ENCODE measurements around the gene DEK.
"Not testable (repeated sequence)": the region's sequence is repeated elsewhere in the genome, so short reads cannot be mapped to it uniquely, and the experiment has no call there.

Gene DEK

GRCh38 chr6:18264219-18264922, at the start of gene DEK:
DEK (minus strand) TSS chr6:18264530; CDS start chr6:18263987, 543 bp downstream.
- DNase-seq = peak; percentile 88 to 91

DNA sequence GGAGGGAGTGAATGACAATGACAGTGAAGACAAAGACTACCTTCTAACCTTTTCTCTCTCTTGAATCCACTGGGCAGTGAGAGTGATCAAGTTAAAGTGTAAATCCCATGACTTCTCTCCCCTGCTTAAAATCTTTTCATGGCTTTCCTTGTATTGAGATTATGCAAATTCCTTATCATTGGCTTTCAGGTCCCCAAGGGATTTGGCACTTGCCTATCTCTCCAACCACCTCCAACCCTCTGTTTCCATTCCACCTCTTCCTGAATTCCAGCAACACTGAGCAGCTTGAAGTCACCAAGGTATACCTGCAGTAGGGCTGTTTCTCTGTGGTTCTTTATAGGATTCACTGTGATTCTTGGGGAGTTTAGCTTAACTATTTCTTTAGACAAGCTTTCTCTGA, 48.0 kb upstream of the DEK start:
- DNase-seq = no peak

GRCh38 chr6:18310010-18310409, 45.7 kb upstream of the DEK start:
- DNase-seq = not testable (repeated sequence)

DNA sequence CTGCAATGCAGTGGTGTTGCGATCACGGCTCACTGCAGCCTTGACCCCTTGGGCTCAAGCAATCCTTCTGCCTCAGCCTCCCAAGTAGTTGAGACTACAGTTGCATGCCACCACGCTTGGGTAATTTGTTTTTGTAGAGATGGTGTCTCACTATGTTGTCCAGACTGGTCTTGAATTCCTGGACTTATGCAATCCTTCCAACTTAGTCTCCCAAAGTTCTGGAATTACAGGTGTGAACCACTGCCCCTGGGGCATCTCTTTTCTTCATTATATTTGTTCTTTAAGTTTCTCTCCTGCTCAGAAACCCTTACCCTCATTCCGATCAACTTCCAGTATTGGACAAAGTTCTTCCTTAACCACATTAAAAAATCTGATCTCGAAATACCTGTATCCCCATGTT, 44.7 kb upstream of the DEK start:
- no peak for DNase-seq

DNA sequence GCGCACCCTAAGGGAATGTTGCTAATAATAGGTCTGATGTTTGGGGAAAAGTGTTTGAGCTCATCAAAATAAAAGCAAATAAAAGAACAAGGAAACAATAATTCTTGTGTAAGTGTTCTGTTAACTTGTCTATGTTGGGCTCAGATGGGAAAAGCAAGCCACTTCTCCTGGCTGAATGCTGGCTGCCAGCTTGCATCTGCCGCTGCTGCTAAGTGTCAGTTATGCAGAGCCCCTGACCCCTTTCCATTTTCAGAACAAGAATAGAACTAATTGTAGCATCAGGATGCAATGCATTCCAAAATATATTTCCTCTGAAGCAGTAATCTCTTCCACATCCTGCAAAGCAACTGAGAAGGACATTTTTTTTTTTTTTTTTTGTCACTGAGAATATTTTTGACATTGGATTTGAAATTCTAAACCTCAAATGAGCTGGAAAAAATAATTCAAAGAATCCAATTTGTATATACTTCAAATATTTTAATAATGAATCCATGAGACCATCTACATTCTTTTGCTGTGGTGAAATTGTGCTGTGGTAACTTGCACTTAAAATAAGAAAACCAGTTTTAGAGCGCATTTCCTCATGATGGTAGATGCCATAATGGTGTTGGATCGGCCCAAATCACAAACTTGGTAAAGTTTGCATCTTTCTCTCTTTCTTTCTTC, 43.9 kb upstream of the DEK start:
- no peak for DNase-seq

DNA sequence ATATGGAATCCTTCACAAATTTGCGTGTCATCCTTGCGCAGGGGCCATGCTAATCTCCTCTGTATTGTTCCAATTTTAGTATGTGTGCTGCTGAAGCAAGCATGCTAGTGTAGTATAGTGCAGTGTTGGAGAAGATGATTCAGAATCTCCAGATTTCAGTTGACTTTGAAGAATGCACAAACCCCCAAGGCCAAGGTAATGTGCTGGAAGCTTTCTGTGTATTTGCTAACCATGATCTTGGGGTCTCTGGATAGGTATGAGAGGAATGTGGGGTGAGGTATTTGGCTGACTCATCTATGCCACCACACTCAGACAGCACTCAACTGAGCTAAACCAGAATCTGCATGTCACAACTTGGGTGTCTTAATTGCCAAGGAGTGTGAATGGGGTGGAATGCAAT, 42.6 kb upstream of the DEK start:
- DNase-seq = no peak

DNA sequence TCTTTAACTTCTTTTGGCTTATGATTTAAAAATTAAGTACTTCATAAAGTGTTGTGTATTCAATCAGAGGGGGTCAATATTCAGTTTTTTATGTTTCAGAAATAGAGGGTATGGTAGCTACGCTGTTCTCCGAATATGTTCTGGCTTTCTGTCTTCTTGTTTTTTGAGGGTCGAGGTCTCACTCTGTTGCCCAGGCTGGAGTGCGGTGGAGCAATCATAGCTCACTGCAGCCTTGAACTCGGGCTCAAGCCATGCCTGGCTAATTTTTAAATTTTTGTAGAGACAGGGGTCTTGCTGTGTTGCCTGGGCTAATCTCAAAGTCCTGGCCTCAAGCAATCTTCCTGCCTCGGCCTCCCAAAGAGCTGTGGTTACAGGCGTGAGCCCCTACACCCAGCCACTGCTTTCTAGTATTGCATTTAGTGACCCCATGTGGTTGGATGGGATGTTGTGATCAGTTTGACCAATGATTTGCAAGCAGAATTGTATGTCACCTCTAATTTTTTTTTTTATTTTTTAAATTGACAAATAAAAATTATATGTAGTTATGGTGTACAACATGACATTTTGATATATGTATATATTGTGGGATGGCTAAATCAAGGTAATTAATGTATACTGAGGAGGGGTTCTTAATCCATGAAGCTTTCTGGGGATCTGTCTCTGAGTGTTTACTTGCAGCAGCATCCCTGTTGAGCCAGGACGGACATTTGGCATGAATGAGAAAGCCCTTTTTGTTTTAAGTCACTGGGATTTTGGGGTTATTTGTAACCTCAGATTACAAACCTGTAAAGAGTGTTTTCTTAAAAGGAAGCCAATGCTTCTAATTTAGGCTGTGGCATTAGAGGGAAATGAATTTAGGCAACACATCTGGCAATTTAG, 38.5 kb upstream of the DEK start:
- no peak for DNase-seq

DNA sequence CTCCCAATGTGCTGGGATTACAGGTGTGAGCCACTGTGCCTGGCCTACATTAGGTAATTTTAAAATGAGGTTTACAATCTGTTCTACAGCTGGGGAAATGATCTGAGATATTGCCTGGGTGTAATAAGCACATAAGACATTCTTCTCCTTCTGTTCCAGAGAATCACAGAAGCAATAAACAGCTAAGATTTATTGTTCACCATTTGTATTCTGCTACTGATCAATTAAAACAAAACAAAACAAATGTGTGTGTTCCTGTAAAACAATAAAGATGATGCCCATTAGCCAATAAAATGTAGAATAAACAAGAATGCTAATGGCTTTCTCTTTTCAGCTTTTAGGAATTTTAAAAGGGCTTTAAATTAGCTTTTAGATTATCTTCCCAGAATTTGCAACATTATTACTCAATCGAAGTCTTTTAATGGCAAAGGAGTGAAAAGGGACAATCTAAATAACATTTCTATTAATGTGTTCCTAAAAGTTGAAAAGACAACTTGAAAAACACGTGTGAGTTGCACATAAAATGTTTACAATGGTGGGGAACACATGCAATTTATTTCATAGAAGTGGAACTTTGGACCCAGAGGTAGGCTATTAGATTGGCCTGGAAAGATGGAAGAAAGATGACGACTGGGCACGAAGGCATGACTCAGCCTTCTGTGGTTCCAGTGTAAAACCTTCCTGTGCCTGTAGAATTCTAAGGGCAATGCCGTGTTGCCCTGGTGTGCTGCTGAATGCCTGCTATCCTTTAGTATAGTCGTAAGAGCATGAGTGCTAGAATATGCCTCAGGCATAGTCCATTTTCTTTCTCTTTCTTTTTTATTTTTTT, 29.0 kb upstream of the DEK start:
- DNase-seq = no peak

DNA sequence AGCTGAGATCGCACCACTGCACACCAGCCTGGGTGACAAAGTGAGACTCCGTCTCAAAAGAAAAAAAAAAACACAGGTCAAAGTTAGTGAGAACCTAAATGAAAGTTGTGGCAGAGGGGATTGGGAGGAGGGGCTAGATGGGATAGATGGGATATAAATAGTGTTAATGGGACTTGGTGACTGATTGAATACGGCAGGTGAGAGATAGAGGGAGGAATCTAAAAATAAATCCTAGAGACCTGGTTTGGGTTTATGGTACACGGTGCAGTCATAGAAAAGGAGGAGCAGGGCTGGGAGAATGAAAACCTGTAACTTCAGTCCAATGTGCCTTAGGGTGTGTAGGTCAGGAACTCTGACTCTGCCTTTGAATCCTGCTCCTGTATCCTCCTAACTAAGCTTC, 25.0 kb upstream of the DEK start:
- no peak for DNase-seq

GRCh38 chr6:18284261-18284660, 19.9 kb upstream of the DEK start:
- DNase-seq = no peak

- no peak for DNase-seq
Observed at GRCh38 chr6:18281564-18281963, 17.2 kb upstream of the DEK start.

DNA sequence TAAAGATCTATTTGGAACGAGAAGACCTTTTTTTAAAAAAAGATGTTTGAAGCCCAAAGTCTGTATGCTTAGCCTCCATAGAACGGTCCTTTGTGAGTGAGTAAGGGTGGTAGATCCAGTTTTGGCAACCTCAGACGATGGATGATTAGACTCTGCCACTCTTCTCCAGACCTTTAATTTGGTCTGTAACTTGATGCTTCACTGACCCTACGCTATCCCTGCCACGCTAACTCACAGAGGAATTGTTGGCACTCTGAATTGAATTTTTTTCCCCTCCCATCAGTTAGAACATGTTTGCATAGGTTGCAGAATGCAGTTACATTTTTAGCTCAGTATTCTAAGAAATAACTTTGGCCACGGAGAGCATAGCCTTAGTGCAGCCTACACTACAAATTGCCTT, 15.8 kb upstream of the DEK start:
- no peak for DNase-seq

GRCh38 chr6:18279422-18279821, 15.1 kb upstream of the DEK start:
- no peak for DNase-seq

GRCh38 chr6:18277237-18278006, 13.1 kb upstream of the DEK start:
- no peak for DNase-seq

GRCh38 chr6:18276610-18277236, 12.4 kb upstream of the DEK start:
- no peak for DNase-seq

- DNase-seq = no peak
Observed at GRCh38 chr6:18270216-18270615, 5.9 kb upstream of the DEK start.

- no peak for DNase-seq
Observed at GRCh38 chr6:18269717-18270116, 5.4 kb upstream of the DEK start.

DNA sequence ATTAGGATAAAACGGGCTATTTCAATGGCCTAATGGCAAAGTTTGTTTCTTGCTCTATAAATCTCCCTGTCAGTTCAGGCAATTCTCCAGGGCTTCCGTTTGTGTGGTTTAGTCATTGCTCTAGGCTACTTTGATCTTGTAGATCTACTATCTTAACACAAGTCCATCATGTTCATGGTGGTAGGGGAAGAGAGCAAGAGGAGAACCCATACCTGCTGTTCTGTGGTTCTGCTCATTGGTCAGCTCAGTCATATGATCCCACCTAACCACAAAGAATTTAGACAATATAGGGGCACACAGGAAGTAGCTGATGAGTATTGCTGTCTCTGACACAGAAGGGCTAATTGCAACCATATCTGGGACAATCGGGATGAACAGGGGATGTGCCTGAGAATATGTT, 4.9 kb upstream of the DEK start:
- DNase-seq = no peak

DNA sequence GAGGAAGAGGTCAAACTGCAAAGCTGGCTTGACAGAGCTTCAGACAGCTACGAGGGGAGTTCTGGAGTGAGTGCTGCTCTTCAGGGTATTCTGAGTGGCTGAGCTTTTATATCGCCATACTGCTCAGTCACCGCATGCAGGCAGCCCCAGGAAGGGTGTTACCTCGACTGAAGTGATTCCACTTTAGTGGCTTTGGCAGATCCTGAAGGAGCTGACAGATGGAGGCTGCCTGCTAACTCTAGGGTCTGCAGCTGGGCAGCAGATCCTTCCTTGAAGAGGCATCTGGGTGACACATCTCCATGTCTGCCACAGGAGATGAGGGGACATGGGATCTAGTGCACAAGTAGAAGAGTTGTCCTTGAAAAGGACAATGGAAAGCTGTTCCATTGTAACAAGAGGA, 3.7 kb upstream of the DEK start:
- no peak for DNase-seq

GRCh38 chr6:18266523-18266912, 2.2 kb upstream of the DEK start:
- DNase-seq = no peak

GRCh38 chr6:18265787-18266522, 1.6 kb upstream of the DEK start:
- no peak for DNase-seq
